AG10803 (cell line): ENCODE measurements around the gene PADI4.

Source experiments
- DNase-seq: peaks from one replicate; pipeline ENCODE4 v3.0.0; 2010; ENCODE audit warnings: low read depth
- H3K4me3 ChIP-seq: 2 replicates; pipeline ENCODE4 v1.5.1; 2011; ENCODE audit warnings: mild to moderate bottlenecking, low read length, control low read depth
- CTCF ChIP-seq: conservative IDR thresholded peaks from 2 replicates; pipeline ENCODE4 v1.5.1; 2011; ENCODE audit warnings: mild to moderate bottlenecking, low read length, control low read depth, inconsistent platforms

PADI4 gene

DNA sequence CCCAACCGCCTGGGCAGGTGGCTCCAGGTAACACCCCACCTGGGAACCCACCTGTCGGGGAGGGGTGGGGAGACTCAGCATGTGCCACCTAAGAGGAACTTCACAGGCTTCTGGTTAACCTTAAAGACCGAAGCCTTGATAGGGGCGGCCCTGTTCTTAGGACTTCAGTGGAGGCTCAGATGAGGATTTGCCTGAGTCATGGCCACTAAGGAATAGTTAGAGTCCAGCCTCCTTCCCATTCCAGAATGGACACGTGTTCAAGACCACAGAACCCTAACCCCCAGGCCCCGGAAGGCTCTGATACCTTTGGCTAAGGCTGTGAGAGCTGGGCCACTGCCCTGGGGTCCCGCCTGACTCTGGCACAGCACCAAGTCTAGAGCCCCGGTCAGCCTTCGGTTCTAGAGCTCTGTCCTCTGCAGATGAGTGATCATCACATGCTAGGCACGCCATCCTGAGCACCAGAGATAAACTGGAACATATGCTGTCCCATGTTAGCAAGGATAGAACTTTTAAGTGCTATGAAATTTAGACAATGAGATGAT lies 84.3 kb downstream of the PADI4 start:
- no peak overlapping the region for H3K4me3 ChIP-seq
- DNase-seq: no peak
- no peak for TF ChIP-seq CTCF

DNA sequence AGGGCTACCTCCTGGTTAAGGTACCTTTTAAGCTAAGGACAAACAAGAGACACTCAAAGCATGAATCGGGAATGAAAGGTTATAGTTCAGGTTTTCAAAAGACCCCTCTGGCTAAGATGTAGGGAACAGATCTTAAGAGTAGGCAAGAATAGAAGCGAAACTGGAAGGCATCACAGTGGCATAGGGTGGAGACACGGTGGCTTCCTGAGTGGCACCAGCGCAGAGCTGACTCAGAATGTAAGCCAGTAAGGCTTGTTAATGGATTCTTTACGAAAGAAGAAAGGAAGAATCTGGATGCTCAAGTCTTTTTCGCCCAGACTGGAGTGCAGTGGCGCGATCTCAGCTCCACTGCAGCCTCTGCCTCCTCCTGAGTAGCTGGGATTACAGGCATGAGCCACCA lies 85.2 kb downstream of the PADI4 start:
- no peak for DNase-seq
- TF ChIP-seq CTCF: no peak
- H3K4me3 ChIP-seq: no peak overlapping the region

GRCh38 chr1:17397910-17398695 lies 90.1 kb downstream of the PADI4 start:
- no peak for DNase-seq
- H3K4me3 ChIP-seq: no peak overlapping the region
- TF ChIP-seq CTCF: no peak

GRCh38 chr1:17400725-17401341 lies 92.8 kb downstream of the PADI4 start:
- H3K4me3 ChIP-seq: no peak overlapping the region
- no peak for DNase-seq
- TF ChIP-seq CTCF: no peak

- H3K4me3 ChIP-seq: no peak overlapping the region
- TF ChIP-seq CTCF: no peak
- no peak for DNase-seq
Measured at GRCh38 chr1:17401841-17402240, 93.8 kb downstream of the PADI4 start.

DNA sequence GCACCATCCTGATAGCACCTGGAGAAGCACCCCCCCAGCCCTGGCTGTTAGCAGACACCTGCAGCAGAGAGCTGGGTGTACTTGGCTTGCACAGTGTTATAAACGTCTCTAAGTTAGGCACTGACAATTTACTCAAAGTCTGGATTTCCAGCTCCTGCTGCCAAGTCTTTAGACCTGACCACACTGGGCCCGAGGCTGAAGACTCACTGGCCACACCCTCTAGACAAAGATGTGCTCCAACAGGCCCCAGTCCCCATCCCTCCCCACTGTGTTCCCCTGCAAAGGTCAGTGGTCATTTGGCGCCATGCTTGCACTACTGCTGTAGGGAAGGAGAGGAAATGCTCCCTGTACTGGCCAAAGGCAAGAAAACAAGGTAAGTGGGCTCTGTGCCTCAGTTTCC lies 95.1 kb downstream of the PADI4 start:
- no peak for DNase-seq
- no peak for TF ChIP-seq CTCF
- H3K4me3 ChIP-seq: no peak overlapping the region

- no peak for DNase-seq
- no peak overlapping the region for H3K4me3 ChIP-seq
- no peak for TF ChIP-seq CTCF
Measured at GRCh38 chr1:17404034-17404684, 96.2 kb downstream of the PADI4 start.
